Left lung (tissue), 10 donors: Measurements from ENCODE around the gene SP7. TPM values are rescaled to one million over a fixed set of nuclear protein-coding genes. Genes with fewer than 3 reads are reported as not detected.
A peak's percentile ranks its signal among the peaks of the same experiment; 100 is the strongest.

ENCODE experiments used
- ATAC-seq: fragments of 200-7000 bp; cut with Tn5 transposase; one replicate; pipeline ENCODE4 v1.9.1; 2020; ENCODE audit warnings: moderate library complexity
- DNase-seq, 4 donors: peaks; one replicate each; pipeline ENCODE4 v3.0.0-alpha.2; 2013 to 2020
- H3K27ac ChIP-seq, 2 donors: fragments of 200-600 bp; sonication (generic) in 1 of 2; one replicate each; pipeline versions ENCODE4 v1.5.0 to v1.8.0; 2020 to 2021
- H3K27me3 ChIP-seq, 2 donors: fragments of 200-600 bp; sonication (generic) in 1 of 2; one replicate each; pipeline versions ENCODE4 v1.5.0 to v1.8.0; 2020 to 2021
- H3K36me3 ChIP-seq, 2 donors: fragments of 200-600 bp; sonication (generic) in 1 of 2; one replicate each; pipeline versions ENCODE4 v1.5.0 to v1.8.0; 2020 to 2021
- H3K4me1 ChIP-seq, 2 donors: fragments of 200-600 bp; one replicate each; pipeline ENCODE4 v1.8.0; 2021
- H3K4me3 ChIP-seq, 2 donors: fragments of 200-600 bp; sonication (generic) in 1 of 2; one replicate each; pipeline versions ENCODE4 v1.5.0 to v1.8.0; 2020 to 2021; ENCODE audit warnings: mild to moderate bottlenecking in 1 of 2
- H3K9me3 ChIP-seq, 2 donors: fragments of 200-600 bp; sonication (generic) in 1 of 2; one replicate each; pipeline versions ENCODE4 v1.5.0 to v1.8.0; 2020 to 2021
- intact Hi-C, 2 donors: fragments of 100-400 bp; cut with DNase I; formaldehyde crosslinking; loops; one replicate each; pipeline versions ENCODE4 v1.11.2 to v1.14.2; 2022
- polyA plus RNA-seq, 6 donors: library from polyadenylated mRNA; unstranded; fragments of 120-200 nt; gene quantifications; one replicate each; pipeline ENCODE4 v1.2.1, GENCODE V29; 2013; ENCODE audit not compliant: insufficient read length in 6 of 6
- total RNA-seq, 2 donors: library from RNA; stranded (reverse); fragmentation: NEBNext Ultra II Directional; extraction: Animal tissue kit (Norgen Biotek cat#: 25700); gene quantifications; one replicate each; pipeline ENCODE4 v1.2.1, GENCODE V29; 2021
- TF ChIP-seq, protein P1 (sequence below), 2 donors: fragments of 200-600 bp; sonication (generic) in 1 of 2; IDR thresholded peaks; one replicate each; pipeline versions ENCODE4 v1.5.0 to v1.8.0; 2021; ENCODE audit warnings: antibody characterized with exemption in 2 of 2
- donor health status: DM: no; HTN: yes; CAD: no.
- donor health status: DM: no; HTN: no; CAD: no.

SP7 gene
- total and polyA plus RNA-seq, 8 donors, result 0.11 to 0.64 (median 0.15) TPM; not detected in 1

DNA sequence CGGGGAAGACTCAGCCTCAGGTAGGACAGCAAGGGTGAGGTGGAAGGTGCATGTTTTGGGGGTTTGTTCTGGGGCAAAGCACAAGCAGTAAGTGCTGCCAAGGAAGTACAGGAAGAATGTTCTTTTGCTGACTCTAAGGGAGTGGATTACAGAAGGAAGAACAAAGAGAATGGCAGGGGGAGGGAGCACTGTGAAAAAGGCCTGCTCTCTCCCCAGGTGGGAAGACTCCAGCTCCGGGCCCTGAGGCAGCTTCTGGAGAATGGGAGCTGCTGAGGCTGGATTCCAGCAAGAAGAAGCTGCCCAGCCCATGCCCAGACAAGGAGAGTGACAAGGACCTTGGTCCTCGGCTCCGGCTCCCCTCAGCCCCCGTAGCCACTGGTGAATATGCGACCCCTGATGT, 47.8 kb downstream of the SP7 start:
- Histone ChIP-seq H3K4me1 (peaks cover 0 to 2% of the 10 kb centered on the region in 2 donors), H3K4me3 (no peak overlapping the region), H3K36me3 (peaks cover 0 to 18% of the 10 kb centered on the region in 2 donors), H3K27ac (no peak overlapping the region), H3K27me3 (no peaks in the 10 kb centered on the region), H3K9me3 (no peaks in the 10 kb centered on the region)
- TF ChIP-seq, protein P1, sequence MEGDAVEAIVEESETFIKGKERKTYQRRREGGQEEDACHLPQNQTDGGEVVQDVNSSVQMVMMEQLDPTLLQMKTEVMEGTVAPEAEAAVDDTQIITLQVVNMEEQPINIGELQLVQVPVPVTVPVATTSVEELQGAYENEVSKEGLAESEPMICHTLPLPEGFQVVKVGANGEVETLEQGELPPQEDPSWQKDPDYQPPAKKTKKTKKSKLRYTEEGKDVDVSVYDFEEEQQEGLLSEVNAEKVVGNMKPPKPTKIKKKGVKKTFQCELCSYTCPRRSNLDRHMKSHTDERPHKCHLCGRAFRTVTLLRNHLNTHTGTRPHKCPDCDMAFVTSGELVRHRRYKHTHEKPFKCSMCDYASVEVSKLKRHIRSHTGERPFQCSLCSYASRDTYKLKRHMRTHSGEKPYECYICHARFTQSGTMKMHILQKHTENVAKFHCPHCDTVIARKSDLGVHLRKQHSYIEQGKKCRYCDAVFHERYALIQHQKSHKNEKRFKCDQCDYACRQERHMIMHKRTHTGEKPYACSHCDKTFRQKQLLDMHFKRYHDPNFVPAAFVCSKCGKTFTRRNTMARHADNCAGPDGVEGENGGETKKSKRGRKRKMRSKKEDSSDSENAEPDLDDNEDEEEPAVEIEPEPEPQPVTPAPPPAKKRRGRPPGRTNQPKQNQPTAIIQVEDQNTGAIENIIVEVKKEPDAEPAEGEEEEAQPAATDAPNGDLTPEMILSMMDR (IDR thresholded peaks at IDR 0.05), result no peak
- intact Hi-C loops, result loop anchor here in 1 of 2 donors (2.0 kb wide), 1 partner anchor 76 kb away; no protein-coding TSS in a partner anchor
- DNase-seq, result no peak
- ATAC-seq, result peak; percentile 8

DNA sequence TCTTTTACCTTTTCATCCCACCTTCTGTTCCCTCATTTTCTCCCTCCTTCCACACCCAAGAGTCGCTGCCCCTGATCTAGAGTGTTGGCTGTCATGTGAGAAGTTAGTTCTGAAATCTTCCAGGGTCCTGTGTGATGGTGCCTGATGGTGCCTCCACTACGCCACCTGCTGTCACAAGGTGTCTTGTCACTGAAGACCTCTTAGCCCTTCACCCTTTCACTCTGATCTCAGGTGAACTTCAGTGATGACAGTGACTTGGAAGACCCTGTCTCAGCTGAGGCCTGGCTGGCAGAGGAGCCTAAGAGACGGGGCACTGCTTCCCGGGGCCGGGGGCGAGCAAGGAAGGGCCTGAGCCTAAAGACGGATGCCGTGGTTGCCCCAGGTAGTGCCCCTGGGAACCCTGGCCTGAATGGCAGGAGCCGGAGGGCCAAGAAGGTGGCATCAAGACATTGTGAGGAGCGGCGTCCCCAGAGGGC, 48.4 kb downstream of the SP7 start:
- Histone ChIP-seq H3K36me3 (peaks cover 0 to 19% of the 10 kb centered on the region in 2 donors), H3K27me3 (no peaks in the 10 kb centered on the region), H3K4me1 (peaks cover 0 to 2% of the 10 kb centered on the region in 2 donors), H3K4me3 (no peak overlapping the region), H3K27ac (no peak overlapping the region), H3K9me3 (no peaks in the 10 kb centered on the region)
- ATAC-seq (peak; percentile 90), DNase-seq (peak in 3 of 4 donors; percentile 51 to 77 (median 65))
- TF ChIP-seq, protein P1 (IDR thresholded peaks at IDR 0.05), result peak; percentile 52 to 65
- intact Hi-C loops, result loop anchor here in 1 of 2 donors (2.0 kb wide), 1 partner anchor 75 kb away; no protein-coding TSS in a partner anchor

DNA sequence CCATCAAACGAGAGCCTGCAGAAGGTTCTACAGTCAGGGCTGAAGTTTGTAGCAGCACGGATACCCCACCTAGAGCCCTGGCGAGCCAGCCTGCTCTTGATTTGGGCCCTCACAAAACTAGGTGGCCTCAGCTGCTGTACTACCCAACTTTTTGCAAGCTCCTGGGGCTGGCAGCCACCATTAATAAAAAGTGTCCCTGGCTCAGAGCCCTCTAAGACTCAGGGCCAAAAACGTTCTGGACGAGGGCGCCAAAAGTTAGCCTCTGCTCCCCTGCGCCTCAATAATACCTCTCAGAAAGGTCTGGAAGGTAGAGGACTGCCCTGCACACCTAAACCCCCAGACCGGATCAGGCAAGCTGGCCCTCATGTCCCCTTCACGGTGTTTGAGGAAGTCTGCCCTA, 49.7 kb downstream of the SP7 start:
- H3K27ac ChIP-seq, result no peak overlapping the region
- no peaks in the 10 kb centered on the region for H3K9me3 ChIP-seq
- H3K4me1 ChIP-seq, result peaks cover 0 to 2% of the 10 kb centered on the region in 2 donors
- intact Hi-C loops, result no loop called here
- TF ChIP-seq, protein P1 (IDR thresholded peaks at IDR 0.05), result no peak
- ATAC-seq, result no peak
- no peak for DNase-seq
- no peaks in the 10 kb centered on the region for H3K27me3 ChIP-seq
- peaks cover 0 to 30% of the 10 kb centered on the region in 2 donors for H3K36me3 ChIP-seq
- no peak overlapping the region for H3K4me3 ChIP-seq

DNA sequence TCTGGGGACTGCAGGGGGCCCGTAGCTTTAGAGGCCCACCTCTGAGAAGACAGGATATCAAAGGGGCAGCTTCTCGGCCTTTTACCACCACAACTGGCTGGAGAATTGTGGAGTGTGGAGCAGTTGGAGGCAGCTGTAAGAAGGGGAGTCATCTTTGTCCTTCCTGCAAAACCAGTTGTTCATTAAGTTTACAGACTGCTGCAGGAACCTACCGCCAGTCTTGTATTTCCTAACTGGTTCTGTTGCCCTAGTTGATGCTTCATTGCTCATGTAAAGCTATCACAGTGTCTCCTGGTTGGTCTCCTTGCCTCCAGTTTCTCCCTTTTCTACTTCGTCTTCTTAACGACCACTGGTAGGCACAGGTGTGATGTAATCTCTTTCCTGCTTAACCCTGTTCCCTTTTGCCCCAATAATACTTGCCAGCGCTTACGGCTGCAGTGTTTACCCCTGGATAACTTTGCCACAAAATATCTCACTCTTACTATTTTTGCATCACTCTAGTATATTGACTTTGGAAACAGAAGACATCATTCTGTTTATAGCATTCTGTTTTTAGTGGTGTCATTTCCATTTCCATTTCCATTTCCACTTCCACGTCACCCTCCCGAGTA, 56.2 kb downstream of the SP7 start:
- ATAC-seq, result no peak
- Histone ChIP-seq H3K27me3 (no peaks in the 10 kb centered on the region), H3K27ac (no peak overlapping the region), H3K4me1 (no peaks in the 10 kb centered on the region), H3K4me3 (no peak overlapping the region), H3K36me3 (peaks cover 0 to 32% of the 10 kb centered on the region in 2 donors), H3K9me3 (no peaks in the 10 kb centered on the region)
- TF ChIP-seq, protein P1 (IDR thresholded peaks at IDR 0.05), result no peak
- intact Hi-C loops, result no loop called here
- no peak for DNase-seq

DNA sequence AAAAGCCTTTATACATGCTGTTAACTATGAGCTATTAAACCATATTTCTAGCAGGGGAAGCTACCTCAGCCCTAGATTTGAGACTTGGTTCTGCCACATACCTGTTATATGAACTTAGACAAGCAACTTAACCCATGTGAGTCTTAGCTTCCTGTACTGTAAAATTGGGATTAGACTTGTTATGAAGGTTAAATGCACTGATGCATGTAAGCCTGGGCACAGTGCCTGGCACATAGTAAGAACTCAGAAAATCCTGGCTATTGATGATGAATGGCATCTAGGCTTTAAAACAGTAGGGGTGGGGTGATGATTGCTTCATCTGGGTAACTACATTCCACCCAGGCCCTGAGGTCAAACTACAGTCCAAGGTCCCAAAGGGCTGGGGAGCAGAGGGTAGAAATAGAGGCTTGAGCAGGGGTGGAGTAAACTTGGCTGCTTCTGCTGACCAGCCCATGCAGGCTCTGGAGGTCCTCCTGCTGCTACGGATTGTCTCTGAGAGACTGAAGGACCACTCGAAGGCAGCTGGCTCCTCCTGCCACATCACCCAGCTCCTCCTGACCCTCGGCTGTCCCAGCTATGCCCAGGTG, 56.8 kb downstream of the SP7 start:
- Histone ChIP-seq H3K27me3 (no peaks in the 10 kb centered on the region), H3K4me3 (no peak overlapping the region), H3K9me3 (no peaks in the 10 kb centered on the region), H3K27ac (no peak overlapping the region), H3K4me1 (no peaks in the 10 kb centered on the region), H3K36me3 (peaks cover 0 to 32% of the 10 kb centered on the region in 2 donors)
- DNase-seq, result peak in 1 of 4 donors; percentile 17
- intact Hi-C loops, result no loop called here
- TF ChIP-seq, protein P1 (IDR thresholded peaks at IDR 0.05), result no peak
- no peak for ATAC-seq
